SK-N-MC (cell line): ENCODE data around the gene IRF6.

ENCODE experiments used
- EZH2 ChIP-seq: fragments of 200-600 bp; sonication (generic); IDR thresholded peaks from one replicate; pipeline ENCODE4 v1.6.1; 2017; ENCODE audit warnings: antibody characterized with exemption
- POLR2AphosphoS5 ChIP-seq: IDR thresholded peaks from 2 replicates; pipeline ENCODE4 v1.6.1; 2012; ENCODE audit warnings: mild to moderate bottlenecking, low read depth, low read length, borderline replicate concordance

DNA sequence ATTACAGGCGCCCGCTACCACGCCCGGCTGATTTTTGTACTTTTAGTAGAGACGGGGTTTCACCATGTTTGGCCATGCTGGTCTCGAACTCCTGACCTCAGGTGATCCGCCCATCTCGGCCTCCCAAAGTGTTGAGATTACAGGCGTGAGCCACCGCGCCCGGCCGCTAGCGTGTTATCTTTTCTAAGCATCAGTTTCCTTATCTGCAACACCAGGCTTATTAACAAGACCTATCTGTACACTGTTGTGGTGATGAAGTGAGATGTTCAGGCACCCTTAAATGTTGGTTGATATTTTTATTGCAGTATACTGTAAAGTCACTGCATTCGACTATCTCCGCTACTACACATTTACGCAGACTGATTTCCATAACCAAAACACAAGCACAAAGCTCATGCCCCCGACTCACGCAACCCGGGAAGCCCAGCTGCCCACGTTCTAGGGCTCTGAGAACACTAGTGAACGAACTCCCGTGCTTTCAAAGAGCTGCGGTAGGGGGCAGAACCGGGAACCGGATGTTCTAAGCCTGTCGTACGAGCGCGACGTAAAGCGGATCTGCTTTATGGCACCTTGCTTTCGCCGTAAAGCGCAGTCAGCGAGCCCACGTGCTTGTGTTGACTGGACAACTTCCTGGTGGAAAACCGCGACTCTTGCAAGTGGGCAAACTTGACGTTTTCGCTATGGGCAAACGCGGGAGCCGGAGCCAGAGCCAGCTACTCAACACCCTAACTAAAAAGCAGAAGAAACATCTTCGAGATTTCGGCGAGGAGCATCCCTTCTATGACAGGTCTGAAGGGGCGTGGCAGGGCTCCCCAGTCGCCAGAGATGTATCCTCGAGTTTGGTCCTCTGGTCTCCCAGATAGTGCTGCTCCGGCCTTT is 21.7 kb upstream of the IRF6 start, which contains the start of gene UTP25:
- TF ChIP-seq POLR2AphosphoS5 (peak; percentile 81), EZH2 (no peak)
